ENCODE results near the gene TSPAN15. TPM values are rescaled to one million over a fixed set of nuclear protein-coding genes. Genes with fewer than 3 reads are reported as not detected.

TSPAN15 gene
- total and polyA plus RNA-seq, 2 of the 4 experiments (the other 2 are of a cell fraction): 0.48 TPM; not detected in 1

DNA sequence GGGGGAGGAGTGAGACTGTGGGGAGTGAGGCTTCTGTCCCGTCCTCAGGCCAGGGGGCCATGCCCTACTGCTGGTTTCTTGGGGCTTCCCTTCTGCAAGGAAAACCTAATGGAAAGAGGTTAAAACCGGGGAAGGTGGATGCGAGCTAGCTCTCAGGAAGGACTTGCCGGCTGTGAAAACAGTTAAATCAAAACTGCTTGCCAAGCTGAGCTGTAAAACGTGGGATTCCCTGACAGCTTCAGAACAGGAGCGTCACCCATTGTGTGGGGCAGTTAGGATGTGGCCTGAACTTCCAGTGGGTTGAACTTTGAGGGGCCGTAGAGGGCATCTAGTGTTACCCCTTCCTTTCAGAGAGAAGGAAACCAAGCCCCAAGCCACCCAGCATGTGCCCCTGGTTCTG lies 13.1 kb downstream of the TSPAN15 start:
- Histone ChIP-seq H3K23ac (ENCODE audit: low read depth, low read length) (no peak overlapping the region), H2AK9ac (replicated peaks; ENCODE audit: low read depth, low read length, poor library complexity) (no peak overlapping the region), H4K8ac (ENCODE audit: low read depth in 2 of 2, low read length in 2 of 2) (no peak overlapping the region), H4K91ac (ENCODE audit: insufficient read depth, low read depth, low read length) (no peak overlapping the region), H3K18ac (ENCODE audit: low read depth, low read length) (no peak overlapping the region), H3K27ac (ENCODE audit: insufficient read depth, low read length) (no peak overlapping the region), H3K4me2 (ENCODE audit: low read depth, low read length) (no peak overlapping the region), H3K79me1 (ENCODE audit: low read depth in 1 of 2, low read length in 2 of 2) (no peaks in the 10 kb centered on the region), H2AK5ac (ENCODE audit: low read depth, low read length) (no peak overlapping the region), H3K27me3 (ENCODE audit: control insufficient read depth, insufficient read depth, low read length) (peaks cover 19% of the 10 kb centered on the region), H3K9ac (ENCODE audit: low read depth, low read length) (no peak overlapping the region), H2AFZ (replicated peaks; ENCODE audit: low read length, poor library complexity) (no peak overlapping the region), H3K4ac (ENCODE audit: low read depth, low read length) (no peak overlapping the region), H4K5ac (ENCODE audit: low read depth, low read length) (no peak overlapping the region), H2BK5ac (ENCODE audit: low read depth, low read length, poor library complexity, severe bottlenecking) (no peak overlapping the region), H3K36me3 (ENCODE audit: control insufficient read depth, insufficient read depth, low read length) (no peaks in the 10 kb centered on the region), H4K20me1 (ENCODE audit: insufficient read depth, low read length) (no peaks in the 10 kb centered on the region), H3K4me1 (ENCODE audit: control insufficient read depth, insufficient read depth, low read length) (no peaks in the 10 kb centered on the region), H3K9me3 (ENCODE audit: control insufficient read depth, insufficient read depth, low read length) (no peaks in the 10 kb centered on the region), H3K4me3 (ENCODE audit: insufficient read depth, low read depth, low read length) (no peak overlapping the region), H2BK20ac (ENCODE audit: low read depth, low read length) (no peak overlapping the region), H3K56ac (ENCODE audit: extremely low read depth, insufficient read depth, low read length) (no peak overlapping the region), H2BK15ac (ENCODE audit: low read depth, low read length) (no peak overlapping the region), H2BK120ac (ENCODE audit: low read depth, low read length) (no peak overlapping the region), H3K9me1 (ENCODE audit: insufficient read depth, low read length) (no peaks in the 10 kb centered on the region), H3K14ac (replicated peaks; ENCODE audit: low read depth, low read length) (no peak overlapping the region)
- POLR2A ChIA-PET (ENCODE audit: unreplicated experiment): no interaction called here
- intact Hi-C loops (cut with micrococcal nuclease): no loop called here
- in situ Hi-C loops (cut with MboI; ENCODE audit: low sequenced_read_pairs): no loop called here
- WGBS, 2 experiments (ENCODE audit: extremely low coverage in 2 of 2, insufficient read length in 1 of 2): 71% methylated on average over 5 of the region's 7 CpGs; no CpG with 5 or more reads in 1 of the 2 experiments
- no peak for DNase-seq
- dilution Hi-C loops (cut with HindIII; ENCODE audit: low sequenced_read_pairs, unreplicated experiment): no loop called here
- no TSS peak for BruUV-seq (replicated peaks)
- no peak for ATAC-seq (ENCODE audit: low read depth)
- TF ChIP-seq MAFK (IDR thresholded peaks at IDR 0.05; ENCODE audit: low read depth, low read length) (no peak), MAZ (IDR thresholded peaks at IDR 0.05; ENCODE audit: borderline replicate concordance, low read depth, low read length) (no peak), CHD1 (IDR thresholded peaks at IDR 0.05; ENCODE audit: low read depth, low read length) (no peak), RFX5 (IDR thresholded peaks at IDR 0.05; ENCODE audit: low read depth, low read length) (no peak), NFE2L2 (IDR thresholded peaks at IDR 0.05; ENCODE audit: low read depth, low read length) (no peak), POLR2A (IDR thresholded peaks at IDR 0.05; ENCODE audit: low read depth, low read length) (no peak), CEBPB (IDR thresholded peaks at IDR 0.05; ENCODE audit: low read depth, low read length) (no peak), RAD21 (IDR thresholded peaks at IDR 0.05; ENCODE audit: low read length) (no peak), MXI1 (IDR thresholded peaks at IDR 0.05; ENCODE audit: borderline replicate concordance, low read depth, low read length) (no peak), BHLHE40 (IDR thresholded peaks at IDR 0.05; ENCODE audit: low read depth, low read length) (no peak), FOS (IDR thresholded peaks at IDR 0.05; ENCODE audit: low read depth, low read length) (no peak), SMC3 (IDR thresholded peaks at IDR 0.05; ENCODE audit: low read depth, low read length) (no peak)
- TF ChIP-seq, protein P1, sequence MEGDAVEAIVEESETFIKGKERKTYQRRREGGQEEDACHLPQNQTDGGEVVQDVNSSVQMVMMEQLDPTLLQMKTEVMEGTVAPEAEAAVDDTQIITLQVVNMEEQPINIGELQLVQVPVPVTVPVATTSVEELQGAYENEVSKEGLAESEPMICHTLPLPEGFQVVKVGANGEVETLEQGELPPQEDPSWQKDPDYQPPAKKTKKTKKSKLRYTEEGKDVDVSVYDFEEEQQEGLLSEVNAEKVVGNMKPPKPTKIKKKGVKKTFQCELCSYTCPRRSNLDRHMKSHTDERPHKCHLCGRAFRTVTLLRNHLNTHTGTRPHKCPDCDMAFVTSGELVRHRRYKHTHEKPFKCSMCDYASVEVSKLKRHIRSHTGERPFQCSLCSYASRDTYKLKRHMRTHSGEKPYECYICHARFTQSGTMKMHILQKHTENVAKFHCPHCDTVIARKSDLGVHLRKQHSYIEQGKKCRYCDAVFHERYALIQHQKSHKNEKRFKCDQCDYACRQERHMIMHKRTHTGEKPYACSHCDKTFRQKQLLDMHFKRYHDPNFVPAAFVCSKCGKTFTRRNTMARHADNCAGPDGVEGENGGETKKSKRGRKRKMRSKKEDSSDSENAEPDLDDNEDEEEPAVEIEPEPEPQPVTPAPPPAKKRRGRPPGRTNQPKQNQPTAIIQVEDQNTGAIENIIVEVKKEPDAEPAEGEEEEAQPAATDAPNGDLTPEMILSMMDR (conservative IDR thresholded peaks at IDR 0.05; ENCODE audit: low read depth, low read length): no peak
- TF ChIP-seq, protein P2, sequence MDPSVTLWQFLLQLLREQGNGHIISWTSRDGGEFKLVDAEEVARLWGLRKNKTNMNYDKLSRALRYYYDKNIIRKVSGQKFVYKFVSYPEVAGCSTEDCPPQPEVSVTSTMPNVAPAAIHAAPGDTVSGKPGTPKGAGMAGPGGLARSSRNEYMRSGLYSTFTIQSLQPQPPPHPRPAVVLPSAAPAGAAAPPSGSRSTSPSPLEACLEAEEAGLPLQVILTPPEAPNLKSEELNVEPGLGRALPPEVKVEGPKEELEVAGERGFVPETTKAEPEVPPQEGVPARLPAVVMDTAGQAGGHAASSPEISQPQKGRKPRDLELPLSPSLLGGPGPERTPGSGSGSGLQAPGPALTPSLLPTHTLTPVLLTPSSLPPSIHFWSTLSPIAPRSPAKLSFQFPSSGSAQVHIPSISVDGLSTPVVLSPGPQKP (IDR thresholded peaks at IDR 0.05; ENCODE audit: borderline replicate concordance, low read depth, low read length): no peak
- TF ChIP-seq, protein P3, sequence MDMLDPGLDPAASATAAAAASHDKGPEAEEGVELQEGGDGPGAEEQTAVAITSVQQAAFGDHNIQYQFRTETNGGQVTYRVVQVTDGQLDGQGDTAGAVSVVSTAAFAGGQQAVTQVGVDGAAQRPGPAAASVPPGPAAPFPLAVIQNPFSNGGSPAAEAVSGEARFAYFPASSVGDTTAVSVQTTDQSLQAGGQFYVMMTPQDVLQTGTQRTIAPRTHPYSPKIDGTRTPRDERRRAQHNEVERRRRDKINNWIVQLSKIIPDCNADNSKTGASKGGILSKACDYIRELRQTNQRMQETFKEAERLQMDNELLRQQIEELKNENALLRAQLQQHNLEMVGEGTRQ (IDR thresholded peaks at IDR 0.05; ENCODE audit: low read depth, low read length): no peak
- CTCF ChIA-PET: interaction anchor here (1.0 kb wide), 1 partner anchor 15 kb away, joined by 3 read pairs; no protein-coding TSS in a partner anchor
